Prostate gland (tissue), 2 donors: ENCODE data around the gene SDC3. TPM values are rescaled to one million over a fixed set of nuclear protein-coding genes. Genes with fewer than 3 reads are reported as not detected.
A peak's percentile ranks its signal among the peaks of the same experiment; 100 is the strongest.

ENCODE experiments used
- DNase-seq: peaks from one replicate; pipeline ENCODE4 v3.0.0-alpha.2; 2019; ENCODE audit warnings: low spot score
- H3K27ac ChIP-seq, 2 donors: fragments of 200-600 bp; sonication (generic); 2 replicates each; pipeline ENCODE4 v1.5.1; 2017 to 2019
- H3K27me3 ChIP-seq: fragments of 200-600 bp; sonication (generic); replicated peaks from 2 replicates; pipeline ENCODE4 v1.5.1; 2019; ENCODE audit not compliant: insufficient read depth
- H3K36me3 ChIP-seq, 2 donors: fragments of 200-600 bp; sonication (generic); 1 replicate in 1 of 2; 2 replicates in 1 of 2; pipeline versions ENCODE4 v1.5.1 to v1.8.1; 2017 to 2019
- H3K4me1 ChIP-seq: fragments of 200-600 bp; sonication (generic); replicated peaks from 2 replicates; pipeline ENCODE4 v1.5.1; 2019
- H3K4me3 ChIP-seq, 2 donors: fragments of 200-600 bp; sonication (generic); 2 replicates each; pipeline ENCODE4 v1.5.1; 2017 to 2019
- H3K9me3 ChIP-seq: fragments of 200-600 bp; sonication (generic); 2 replicates; pipeline ENCODE4 v1.5.1; 2017
- POLR2A ChIP-seq: fragments of 450-650 bp; IDR thresholded peaks from one replicate; pipeline ENCODE4 v1.6.1; 2016; ENCODE audit warnings: antibody characterized with exemption, mild to moderate bottlenecking
- POLR2AphosphoS5 ChIP-seq: sonication (generic); formaldehyde crosslinking; IDR thresholded peaks from one replicate; pipeline ENCODE4 v1.6.1; 2017; ENCODE audit warnings: antibody characterized with exemption
- WGBS: methylation state at CpG from one replicate; pipeline ENCODE4 v1.1.5; 2018; 5-methylcytosine and 5-hydroxymethylcytosine counted together
- intact Hi-C: fragments of 100-400 bp; cut with DNase I; formaldehyde crosslinking; loops from one replicate; pipeline ENCODE4 v1.14.2; 2022
- total RNA-seq, 2 donors: library from RNA; depleted of rRNA; stranded (reverse); fragments of >200 nt; gene quantifications; one replicate each; pipeline ENCODE4 v1.1.0, GENCODE V29; 2016
- TF ChIP-seq, protein P1 (sequence below), 4 experiments: fragments of 200-600 bp in 2 of 4; fragments of 450-650 bp in 2 of 4; sonication (generic) in 2 of 4; IDR thresholded peaks; 1 replicate in 3 of 4; 2 replicates in 1 of 4; pipeline ENCODE4 v1.5.1; 2016 to 2019; ENCODE audit warnings: antibody characterized with exemption in 4 of 4, mild to moderate bottlenecking in 2 of 4, moderate library complexity in 2 of 4

The SDC3 gene
- total RNA-seq, 2 donors from 2014 or later = 25.5 to 39.6 TPM

DNA sequence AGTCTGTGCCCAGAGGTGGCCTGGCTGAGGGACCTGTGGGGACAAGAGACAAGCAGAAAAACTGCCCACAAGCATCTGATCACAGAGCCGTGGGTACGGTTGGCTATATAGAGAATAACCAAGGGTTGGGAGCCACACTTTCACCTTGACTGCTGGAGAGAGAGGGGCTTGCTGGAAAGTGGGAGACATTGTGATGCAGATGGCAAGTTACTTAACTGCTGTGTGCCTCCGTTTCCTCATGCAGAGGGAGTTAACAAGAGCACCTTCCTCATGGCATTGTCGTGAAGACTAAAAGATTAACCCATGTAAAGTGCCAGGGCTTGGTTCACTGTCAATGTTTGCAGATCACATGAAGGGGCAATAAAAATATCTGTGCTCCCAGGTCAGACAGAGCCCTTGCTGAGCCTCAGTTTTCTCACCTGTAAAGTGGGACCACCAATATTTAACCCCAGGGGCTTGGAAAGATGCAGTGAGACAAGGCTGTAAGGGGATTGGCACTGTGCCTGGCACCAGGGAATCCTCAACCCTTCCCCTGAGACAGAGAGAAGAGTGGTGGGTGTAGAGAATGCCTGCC, 52.8 kb downstream of the SDC3 start:
- 55% methylated on average over 4 of the region's 4 CpGs for WGBS
- H3K9me3 ChIP-seq = no peaks in the 10 kb centered on the region
- DNase-seq = no peak
- no peaks in the 10 kb centered on the region for H3K27me3 ChIP-seq
- H3K4me3 ChIP-seq = no peak overlapping the region
- H3K27ac ChIP-seq = no peak overlapping the region
- no peaks in the 10 kb centered on the region for H3K4me1 ChIP-seq
- TF ChIP-seq POLR2A (no peak), POLR2AphosphoS5 (no peak)
- TF ChIP-seq, protein P1, sequence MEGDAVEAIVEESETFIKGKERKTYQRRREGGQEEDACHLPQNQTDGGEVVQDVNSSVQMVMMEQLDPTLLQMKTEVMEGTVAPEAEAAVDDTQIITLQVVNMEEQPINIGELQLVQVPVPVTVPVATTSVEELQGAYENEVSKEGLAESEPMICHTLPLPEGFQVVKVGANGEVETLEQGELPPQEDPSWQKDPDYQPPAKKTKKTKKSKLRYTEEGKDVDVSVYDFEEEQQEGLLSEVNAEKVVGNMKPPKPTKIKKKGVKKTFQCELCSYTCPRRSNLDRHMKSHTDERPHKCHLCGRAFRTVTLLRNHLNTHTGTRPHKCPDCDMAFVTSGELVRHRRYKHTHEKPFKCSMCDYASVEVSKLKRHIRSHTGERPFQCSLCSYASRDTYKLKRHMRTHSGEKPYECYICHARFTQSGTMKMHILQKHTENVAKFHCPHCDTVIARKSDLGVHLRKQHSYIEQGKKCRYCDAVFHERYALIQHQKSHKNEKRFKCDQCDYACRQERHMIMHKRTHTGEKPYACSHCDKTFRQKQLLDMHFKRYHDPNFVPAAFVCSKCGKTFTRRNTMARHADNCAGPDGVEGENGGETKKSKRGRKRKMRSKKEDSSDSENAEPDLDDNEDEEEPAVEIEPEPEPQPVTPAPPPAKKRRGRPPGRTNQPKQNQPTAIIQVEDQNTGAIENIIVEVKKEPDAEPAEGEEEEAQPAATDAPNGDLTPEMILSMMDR (IDR thresholded peaks at IDR 0.05) = no peak
- no peaks in the 10 kb centered on the region for H3K36me3 ChIP-seq
- intact Hi-C loops = loop anchor here (5.0 kb wide), 1 partner anchor 57 kb away; no protein-coding TSS in a partner anchor

DNA sequence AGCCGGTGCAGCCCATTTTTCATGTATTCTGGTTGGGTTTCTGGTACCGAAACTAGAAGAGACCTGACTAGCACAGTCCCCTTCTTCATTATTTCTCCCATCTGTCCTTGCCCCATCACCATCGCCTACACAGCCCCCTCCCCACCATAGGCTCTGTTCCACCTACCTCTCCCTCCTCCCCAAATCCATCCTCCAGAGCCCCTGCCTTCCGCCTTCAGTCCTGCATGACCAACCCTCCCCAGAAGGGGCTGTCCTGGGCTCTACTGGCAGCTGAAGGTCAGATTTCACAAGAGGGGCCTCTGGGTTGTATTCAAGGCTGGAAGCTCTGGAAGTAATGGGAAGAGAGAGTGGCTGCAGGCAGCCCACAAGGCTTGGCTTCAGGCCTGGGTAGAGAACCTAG, 55.2 kb downstream of the SDC3 start:
- H3K9me3 ChIP-seq = no peaks in the 10 kb centered on the region
- 71% methylated on average over 4 of the region's 4 CpGs for WGBS
- H3K27me3 ChIP-seq = no peaks in the 10 kb centered on the region
- no peak overlapping the region for H3K4me3 ChIP-seq
- TF ChIP-seq POLR2AphosphoS5 = no peak
- TF ChIP-seq, protein P1 (IDR thresholded peaks at IDR 0.05) = no peak
- TF ChIP-seq POLR2A = no peak
- H3K36me3 ChIP-seq = no peaks in the 10 kb centered on the region
- no peak for DNase-seq
- H3K4me1 ChIP-seq = no peaks in the 10 kb centered on the region
- intact Hi-C loops = loop anchor here (5.0 kb wide), 1 partner anchor 51 kb away; no protein-coding TSS in a partner anchor
- H3K27ac ChIP-seq = no peak overlapping the region

DNA sequence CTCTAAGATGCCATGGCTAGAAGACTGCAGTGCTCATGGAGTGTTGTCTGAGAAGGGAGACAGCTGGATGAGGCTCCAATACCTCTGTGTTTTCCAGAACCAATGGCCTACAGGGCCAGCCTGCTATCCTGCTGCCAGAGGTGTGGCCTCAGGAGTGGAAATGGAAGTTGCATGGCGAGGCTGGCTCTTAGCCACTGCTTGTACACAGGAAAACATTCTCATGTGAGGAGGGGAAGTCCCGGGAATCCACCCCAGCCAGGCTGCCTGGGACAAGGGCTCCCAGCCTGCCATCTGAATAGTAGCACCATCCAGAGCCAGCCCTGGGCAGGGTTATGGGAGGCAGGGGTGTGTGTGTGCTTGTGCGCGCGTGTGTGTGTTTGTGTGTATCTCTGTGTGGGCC, 56.5 kb downstream of the SDC3 start:
- DNase-seq = peak; percentile 71
- peak; percentile 82 for TF ChIP-seq POLR2AphosphoS5
- TF ChIP-seq, protein P1 (IDR thresholded peaks at IDR 0.05) = no peak
- no peak for TF ChIP-seq POLR2A
- intact Hi-C loops = loop anchor here (5.0 kb wide), 1 partner anchor 50 kb away; no protein-coding TSS in a partner anchor
- H3K4me3 ChIP-seq = no peak overlapping the region
- H3K27me3 ChIP-seq = no peaks in the 10 kb centered on the region
- no peaks in the 10 kb centered on the region for H3K9me3 ChIP-seq
- H3K4me1 ChIP-seq = no peaks in the 10 kb centered on the region
- 51% methylated on average over 5 of the region's 5 CpGs for WGBS
- no peaks in the 10 kb centered on the region for H3K36me3 ChIP-seq
- H3K27ac ChIP-seq = no peak overlapping the region

DNA sequence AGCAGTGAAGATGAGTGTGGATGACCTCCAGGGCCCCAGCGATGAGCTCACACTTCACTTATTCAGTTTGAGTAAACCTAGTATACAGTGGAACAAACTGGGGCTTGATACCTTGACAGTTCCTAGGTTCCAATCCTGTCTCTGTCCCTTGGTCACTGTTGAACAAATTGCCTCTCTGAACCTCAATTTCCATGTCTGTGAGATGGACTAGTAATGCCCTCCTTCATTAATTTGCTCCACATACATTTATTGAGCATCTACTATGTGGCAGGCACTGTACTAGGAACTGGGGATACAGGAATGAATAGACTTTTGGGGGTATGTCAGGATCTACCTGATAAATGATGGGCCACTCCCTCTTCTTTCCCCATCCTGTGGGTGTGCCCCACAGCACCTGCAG, 57.3 kb downstream of the SDC3 start:
- no peaks in the 10 kb centered on the region for H3K4me1 ChIP-seq
- 100% methylated on average over 1 of the region's 1 CpG for WGBS
- DNase-seq = no peak
- TF ChIP-seq POLR2A (no peak), POLR2AphosphoS5 (no peak)
- TF ChIP-seq, protein P1 (IDR thresholded peaks at IDR 0.05) = no peak
- no peaks in the 10 kb centered on the region for H3K36me3 ChIP-seq
- intact Hi-C loops = loop anchor here (5.0 kb wide), 1 partner anchor 49 kb away; no protein-coding TSS in a partner anchor
- no peak overlapping the region for H3K27ac ChIP-seq
- H3K9me3 ChIP-seq = no peaks in the 10 kb centered on the region
- H3K27me3 ChIP-seq = no peaks in the 10 kb centered on the region
- H3K4me3 ChIP-seq = no peak overlapping the region

DNA sequence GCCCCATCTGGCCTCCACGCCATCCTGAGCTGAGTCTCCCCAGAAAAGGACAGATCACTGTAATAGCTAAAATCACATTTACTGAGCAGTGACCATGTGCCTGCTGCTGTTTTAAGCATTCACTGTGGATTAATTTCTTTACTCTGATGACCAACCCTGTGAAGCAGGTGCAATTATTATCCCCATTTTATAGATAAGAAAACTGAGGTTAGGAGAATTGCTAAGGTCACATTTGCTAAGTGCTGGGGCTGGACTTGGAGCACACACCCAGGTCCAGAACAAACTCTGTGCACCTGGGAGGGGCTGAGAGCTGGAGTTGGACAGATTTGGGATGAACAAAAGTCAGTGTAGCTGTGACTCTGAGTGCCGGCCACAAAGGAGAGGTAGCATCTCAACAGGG, 58.0 kb downstream of the SDC3 start:
- 78% methylated on average over 2 of the region's 2 CpGs for WGBS
- Histone ChIP-seq H3K27ac (no peak overlapping the region), H3K9me3 (no peaks in the 10 kb centered on the region), H3K36me3 (no peaks in the 10 kb centered on the region), H3K4me3 (no peak overlapping the region), H3K27me3 (no peaks in the 10 kb centered on the region), H3K4me1 (no peaks in the 10 kb centered on the region)
- TF ChIP-seq POLR2AphosphoS5 = no peak
- no peak for TF ChIP-seq POLR2A
- TF ChIP-seq, protein P1 (IDR thresholded peaks at IDR 0.05) = no peak
- intact Hi-C loops = loop anchor here (5.0 kb wide), 1 partner anchor 48 kb away; no protein-coding TSS in a partner anchor
- no peak for DNase-seq
